ENCODE data around the gene JHY.

The JHY gene

DNA sequence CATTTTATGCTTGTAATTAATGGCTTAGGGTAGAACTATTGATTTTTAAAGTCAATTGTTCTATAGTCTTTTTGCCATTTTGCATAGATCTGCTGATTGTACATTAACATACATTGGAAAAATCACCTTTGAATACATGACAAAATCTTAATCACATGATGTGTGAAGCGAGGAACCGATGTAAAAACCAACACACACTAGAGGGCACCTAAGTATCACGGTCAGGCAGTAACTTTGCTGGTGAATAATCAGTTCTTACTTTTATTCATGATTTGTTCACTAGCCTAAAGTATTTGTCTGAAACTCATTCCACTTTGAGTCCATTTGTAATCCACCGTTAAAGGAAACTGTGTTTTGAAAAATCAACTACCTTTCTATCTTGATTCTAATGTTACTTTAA lies 28.2 kb downstream of the JHY start:
- no peak overlapping the region for H3K4me3 ChIP-seq (replicated peaks; ENCODE audit: low read depth, low read length)
- peak; percentile 45 for DNase-seq (ENCODE audit: low read depth)
- peak; percentile 27 for TF ChIP-seq CTCF (IDR thresholded peaks at IDR 0.05; ENCODE audit: low read length, missing control alignments)

- peak; percentile 11 for DNase-seq (ENCODE audit: low read depth)
- no peak for TF ChIP-seq CTCF (IDR thresholded peaks at IDR 0.05; ENCODE audit: low read length, missing control alignments)
- no peak overlapping the region for H3K4me3 ChIP-seq (replicated peaks; ENCODE audit: low read depth, low read length)
These were observed 34.8 kb downstream of the JHY start for GRCh38 chr11:122917311-122917710.

- DNase-seq (ENCODE audit: low read depth), result no peak
- H3K4me3 ChIP-seq (replicated peaks; ENCODE audit: low read depth, low read length), result no peak overlapping the region
- TF ChIP-seq CTCF (IDR thresholded peaks at IDR 0.05; ENCODE audit: low read length, missing control alignments), result no peak
These were observed 36.2 kb downstream of the JHY start for GRCh38 chr11:122918734-122919133.

- no peak overlapping the region for H3K4me3 ChIP-seq (replicated peaks; ENCODE audit: low read depth, low read length)
- DNase-seq (ENCODE audit: low read depth), result no peak
- TF ChIP-seq CTCF (IDR thresholded peaks at IDR 0.05; ENCODE audit: low read length, missing control alignments), result no peak
These were observed 38.0 kb downstream of the JHY start for GRCh38 chr11:122920579-122920978.

- no peak overlapping the region for H3K4me3 ChIP-seq (replicated peaks; ENCODE audit: low read depth, low read length)
- no peak for TF ChIP-seq CTCF (IDR thresholded peaks at IDR 0.05; ENCODE audit: low read length, missing control alignments)
- no peak for DNase-seq (ENCODE audit: low read depth)
These were observed 40.3 kb downstream of the JHY start for GRCh38 chr11:122922893-122923292.

DNA sequence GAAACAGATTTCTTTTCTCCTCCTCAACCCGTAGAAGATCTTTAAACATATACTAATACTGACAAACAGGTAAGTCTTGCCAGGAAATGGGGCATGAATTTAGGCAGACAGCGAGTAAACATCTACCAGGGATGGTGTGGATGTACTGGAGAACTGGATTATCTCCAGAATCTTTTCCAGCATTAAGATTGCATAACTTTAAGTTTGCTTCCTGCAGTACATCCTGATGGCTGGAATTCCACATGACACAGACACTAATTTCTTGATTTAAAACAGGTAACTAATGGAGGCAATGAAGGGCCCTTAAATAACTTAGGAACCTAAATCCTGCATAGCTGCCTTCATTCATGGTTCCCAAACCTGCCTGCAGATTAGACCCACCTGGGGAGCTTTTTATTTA lies 40.7 kb downstream of the JHY start:
- DNase-seq (ENCODE audit: low read depth), result no peak
- TF ChIP-seq CTCF (IDR thresholded peaks at IDR 0.05; ENCODE audit: low read length, missing control alignments), result no peak
- H3K4me3 ChIP-seq (replicated peaks; ENCODE audit: low read depth, low read length), result no peak overlapping the region

- no peak for TF ChIP-seq CTCF (IDR thresholded peaks at IDR 0.05; ENCODE audit: low read length, missing control alignments)
- no peak for DNase-seq (ENCODE audit: low read depth)
- H3K4me3 ChIP-seq (replicated peaks; ENCODE audit: low read depth, low read length), result no peak overlapping the region
These were observed 49.0 kb downstream of the JHY start for GRCh38 chr11:122931510-122931909.

Measured in fibroblast of pulmonary artery (primary cell).